NCI-H2196 treated with DMSO at 0.1 percent for 48 hours (cell line): ENCODE results near the gene PC.

Source experiments
- DNase-seq: peaks from one replicate; lab custom pipeline; 2025; ENCODE audit not compliant: unreplicated experiment; lab: John Stamatoyannopoulos, UW

Gene PC

DNA sequence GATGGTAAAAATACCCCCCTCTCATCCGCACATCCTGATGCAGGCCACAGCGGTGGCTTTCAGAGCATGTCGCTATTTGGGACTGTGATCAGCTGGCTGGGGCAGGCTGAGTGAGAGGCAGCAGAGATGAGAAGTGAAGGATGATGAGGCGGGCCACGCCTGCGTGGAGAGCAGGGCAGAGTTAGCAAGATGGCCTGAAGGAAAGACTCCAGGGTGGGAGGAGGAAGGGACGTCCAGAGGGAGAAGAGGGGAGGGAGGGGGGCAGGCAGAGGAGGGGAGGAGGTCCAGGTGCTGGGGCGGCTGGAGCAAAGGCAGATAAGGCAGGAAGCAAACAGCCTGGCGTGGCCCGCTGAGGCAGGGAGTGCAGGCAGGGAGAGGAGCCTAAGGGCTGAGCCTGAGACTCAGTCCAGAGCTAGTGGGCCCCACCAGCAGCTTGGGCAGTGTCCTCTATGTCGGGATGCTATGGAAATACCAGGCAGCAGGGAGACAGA is 72.2 kb downstream of the PC start:
- no peak for DNase-seq

DNA sequence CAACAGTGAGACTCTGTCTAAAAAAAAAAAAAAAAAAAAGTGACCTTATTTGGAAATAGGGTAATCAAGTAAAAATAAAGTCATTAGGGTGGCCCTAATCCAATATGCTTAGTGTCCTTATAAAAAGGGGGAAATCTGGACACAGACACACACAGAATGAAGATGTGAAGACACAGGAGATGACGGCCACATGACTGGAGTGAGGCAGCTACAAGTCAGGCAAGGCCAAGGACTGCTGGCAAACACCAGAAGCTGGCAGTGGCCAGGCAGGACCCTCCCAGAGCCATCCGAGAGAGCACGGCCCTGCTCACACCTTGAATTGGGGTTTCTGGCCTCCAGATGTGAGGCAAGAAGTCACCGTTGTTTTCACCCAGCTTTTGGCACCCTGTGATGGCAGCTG is 72.7 kb downstream of the PC start:
- no peak for DNase-seq

DNA sequence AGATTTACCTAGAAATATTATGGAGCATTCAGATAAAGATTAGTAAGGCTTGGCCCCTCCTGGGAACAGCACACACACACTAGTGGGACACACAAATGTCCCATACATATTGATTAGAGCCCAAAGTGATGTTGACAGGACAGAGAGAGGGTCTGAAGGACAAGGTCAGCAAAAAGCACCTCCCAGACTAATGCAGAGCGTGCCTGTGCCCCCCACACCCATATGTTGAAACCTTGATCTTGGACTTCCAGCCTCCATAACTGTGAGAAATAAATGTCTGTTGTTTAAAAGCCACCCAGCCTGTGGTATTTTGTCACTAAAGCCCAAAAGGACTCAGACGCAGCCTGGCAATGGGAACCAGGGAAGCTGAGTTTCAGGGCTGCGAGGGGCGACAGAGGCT is 73.7 kb downstream of the PC start:
- DNase-seq: no peak

DNA sequence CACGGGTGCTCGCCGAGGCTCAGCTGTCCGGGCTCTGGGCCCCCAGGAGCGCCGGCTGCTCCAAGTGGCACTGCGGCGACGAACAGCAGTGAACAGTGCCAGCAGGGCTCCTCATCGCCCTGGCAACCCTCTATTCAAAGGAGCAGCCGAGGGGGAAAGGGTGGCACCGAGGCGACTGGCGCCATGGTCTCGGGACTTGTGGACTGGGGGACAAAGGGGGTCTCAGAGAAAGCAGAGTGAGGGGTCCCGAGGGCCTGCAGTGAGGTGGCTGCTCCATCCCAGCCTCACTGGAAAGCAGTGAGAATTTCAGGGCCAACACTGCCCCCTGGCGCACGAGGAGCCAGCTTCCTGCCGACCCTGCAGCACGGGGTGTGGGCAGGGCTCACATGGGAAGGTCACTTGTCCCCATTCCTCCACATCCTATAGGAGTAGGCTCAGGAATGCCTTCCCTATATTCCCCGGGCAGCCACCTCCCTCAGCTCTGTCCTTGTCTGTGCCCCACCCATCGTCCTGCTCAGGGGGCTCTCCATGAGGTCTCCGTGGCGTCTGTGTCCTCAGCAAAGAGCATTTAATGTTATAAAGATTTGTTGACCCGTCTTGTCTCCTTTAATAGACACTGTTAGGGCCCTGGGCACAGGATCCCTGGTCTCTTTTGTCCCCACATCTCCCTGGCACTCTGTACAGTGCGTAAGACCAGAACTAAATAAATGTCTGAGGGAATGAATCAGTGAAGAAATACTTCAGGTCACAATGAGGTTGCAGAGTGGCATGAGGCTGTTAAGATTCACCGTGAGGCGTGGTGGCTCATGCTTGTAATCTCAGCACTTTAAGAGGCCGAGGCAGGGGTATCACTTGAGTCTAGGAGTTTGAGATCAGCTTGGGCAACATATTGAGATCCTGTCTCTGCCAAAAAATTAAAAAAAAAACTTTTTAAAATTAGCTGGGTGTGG is 74.9 kb downstream of the PC start:
- peak; percentile 73 for DNase-seq

- DNase-seq: peak; percentile 73
Measured at GRCh38 chr11:66882561-66883015, 75.6 kb downstream of the PC start.

GRCh38 chr11:66881927-66882452 is 76.2 kb downstream of the PC start:
- DNase-seq: no peak

DNA sequence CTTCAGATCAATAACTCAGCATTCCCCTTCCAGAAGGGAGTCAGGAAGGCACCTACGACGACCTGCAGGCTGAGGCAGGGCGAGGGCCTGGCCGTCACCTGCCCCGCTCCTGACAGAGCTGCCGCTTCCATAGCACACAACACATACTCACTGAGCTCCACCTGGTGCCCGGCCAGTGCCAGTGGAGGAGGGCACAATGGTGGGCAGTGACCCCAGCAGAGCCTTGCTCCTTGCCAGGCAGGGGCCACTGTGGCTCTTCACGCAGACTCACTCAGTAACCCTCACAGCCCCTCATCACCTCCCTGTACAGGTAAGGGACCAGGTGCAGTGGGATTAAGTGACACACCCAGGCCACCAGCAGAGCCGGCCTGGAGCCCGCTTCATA is 76.7 kb downstream of the PC start:
- DNase-seq: no peak

- DNase-seq: peak; percentile 70
Measured at GRCh38 chr11:66880496-66881450, 77.4 kb downstream of the PC start.

DNA sequence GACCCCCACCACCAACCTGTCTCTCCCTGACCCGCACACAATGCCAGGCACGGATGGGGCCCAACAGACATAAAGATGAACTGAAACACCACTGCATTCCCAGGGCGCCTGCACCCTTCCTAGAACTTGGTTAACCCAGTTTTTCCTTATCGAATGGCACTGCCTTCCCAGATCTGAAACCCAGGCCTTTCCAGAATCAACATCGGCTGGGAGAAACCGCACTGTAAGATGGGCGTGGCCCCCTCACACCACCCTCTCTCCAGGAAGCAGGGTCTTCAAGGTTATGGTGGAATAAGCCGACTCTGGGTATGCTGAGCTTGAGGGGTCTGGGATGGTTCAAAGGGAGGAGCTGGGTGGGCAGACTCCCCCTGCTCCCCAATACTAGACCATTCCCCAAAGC is 78.2 kb downstream of the PC start:
- no peak for DNase-seq

GRCh38 chr11:66879583-66879982 is 78.6 kb downstream of the PC start:
- no peak for DNase-seq

DNA sequence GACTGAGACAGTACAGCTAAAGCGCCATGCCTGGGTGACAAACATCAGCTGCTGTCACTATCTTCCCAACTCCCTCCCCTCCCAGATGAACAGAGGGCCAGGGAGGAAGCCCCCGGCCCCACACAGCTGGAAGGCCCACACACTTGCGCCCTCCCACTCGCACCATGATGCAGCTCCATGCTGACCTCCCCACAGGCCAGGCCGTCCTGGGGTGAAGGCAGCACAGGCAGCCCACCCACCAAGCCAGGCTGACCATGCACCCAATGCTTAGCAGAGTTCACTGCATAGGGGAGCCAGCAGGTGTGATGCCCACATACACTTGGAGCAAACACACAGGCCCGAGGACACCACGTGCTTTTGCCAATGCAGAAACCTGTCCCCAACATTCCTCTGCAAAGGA is 79.2 kb downstream of the PC start:
- no peak for DNase-seq

- no peak for DNase-seq
Measured at GRCh38 chr11:66878474-66878873, 79.7 kb downstream of the PC start.

DNA sequence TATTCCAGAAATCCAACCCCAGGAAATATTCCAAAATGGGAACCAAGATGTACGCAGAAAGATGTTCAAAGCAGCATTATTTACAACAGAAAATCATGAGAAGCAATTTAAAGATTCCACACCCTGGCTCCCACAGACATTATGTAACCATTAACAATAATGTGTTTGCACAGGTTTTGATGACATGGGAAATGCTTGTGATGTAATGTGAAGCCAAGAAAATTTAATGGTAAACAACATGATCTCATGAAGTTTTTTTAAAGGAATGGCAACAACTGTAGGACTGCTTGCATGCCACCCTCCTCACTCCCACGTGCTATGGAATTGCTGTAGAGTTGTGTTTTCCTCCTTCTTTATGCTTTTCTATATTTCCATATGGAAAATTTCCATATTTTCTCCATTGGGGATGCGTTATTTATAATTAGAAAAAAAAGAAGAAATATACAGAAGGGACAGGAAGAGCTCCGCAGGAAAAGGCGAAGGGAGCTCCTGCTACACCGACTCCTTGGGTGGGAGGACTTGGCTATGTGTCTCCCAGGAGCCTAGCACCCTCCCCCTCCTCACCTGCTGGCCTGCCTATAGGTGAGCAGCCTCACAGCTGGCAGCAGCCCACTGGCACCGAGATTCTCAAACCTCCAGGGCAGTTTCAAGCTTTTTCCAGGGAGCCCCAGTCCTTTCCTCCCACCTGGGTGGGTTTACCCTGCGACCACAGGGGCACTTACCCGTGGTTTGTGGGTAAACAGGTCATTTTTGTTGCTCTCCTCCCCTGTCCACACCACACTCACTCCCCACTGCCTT is 80.4 kb downstream of the PC start:
- no peak for DNase-seq

GRCh38 chr11:66875378-66875777 is 82.8 kb downstream of the PC start:
- DNase-seq: no peak

DNA sequence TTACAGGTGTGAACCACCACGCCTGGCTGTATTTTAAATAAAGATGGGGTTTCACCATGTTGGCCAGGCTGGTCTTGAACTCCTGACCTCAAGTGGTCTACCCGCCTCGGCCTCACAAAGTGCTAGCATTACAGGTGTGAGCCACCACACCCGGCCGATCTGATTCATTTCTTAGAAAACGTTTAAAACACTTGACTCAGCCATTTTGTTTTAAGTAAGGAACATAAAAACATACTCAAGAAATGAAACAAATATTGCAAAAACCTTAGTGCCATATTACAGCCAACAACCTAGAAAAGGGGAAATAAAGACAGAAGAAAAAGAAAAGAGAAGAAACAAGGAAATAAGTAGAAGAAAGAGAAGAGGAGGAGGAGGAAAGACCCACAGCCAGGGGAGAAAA is 84.0 kb downstream of the PC start:
- DNase-seq: no peak

- no peak for DNase-seq
Measured at GRCh38 chr11:66871521-66871901, 86.7 kb downstream of the PC start.

- DNase-seq: no peak
Measured at GRCh38 chr11:66870616-66871520, 87.3 kb downstream of the PC start.

DNA sequence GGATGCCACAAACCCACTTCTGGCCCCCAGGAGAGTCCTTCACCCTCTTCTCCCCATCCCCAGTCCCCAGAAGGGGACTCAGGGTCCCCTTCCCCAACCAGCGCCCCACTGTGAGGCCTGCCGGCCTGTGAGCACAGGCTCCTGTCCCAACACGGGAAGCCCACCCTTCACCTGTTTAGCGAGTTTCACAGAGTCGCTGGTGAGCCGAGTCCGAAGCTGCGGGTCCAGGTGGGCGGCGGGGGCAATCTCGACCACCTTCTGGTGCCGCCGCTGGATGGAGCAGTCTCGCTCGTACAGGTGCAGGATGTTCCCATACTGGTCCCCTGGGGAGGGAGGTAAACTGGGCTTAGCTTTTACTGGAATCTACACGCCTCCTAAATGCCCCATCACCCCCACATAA is 88.1 kb downstream of the PC start:
- DNase-seq: no peak

- no peak for DNase-seq
Measured at GRCh38 chr11:66869567-66869870, 88.7 kb downstream of the PC start.
